ENCODE measurements around the gene CREBRF. TPM values are rescaled to one million over a fixed set of nuclear protein-coding genes. Genes with fewer than 3 reads are reported as not detected.

CREBRF gene
- total and polyA plus RNA-seq, 2 of the 4 experiments (the other 2 are of a cell fraction) = 3.2 to 16.1 TPM

DNA sequence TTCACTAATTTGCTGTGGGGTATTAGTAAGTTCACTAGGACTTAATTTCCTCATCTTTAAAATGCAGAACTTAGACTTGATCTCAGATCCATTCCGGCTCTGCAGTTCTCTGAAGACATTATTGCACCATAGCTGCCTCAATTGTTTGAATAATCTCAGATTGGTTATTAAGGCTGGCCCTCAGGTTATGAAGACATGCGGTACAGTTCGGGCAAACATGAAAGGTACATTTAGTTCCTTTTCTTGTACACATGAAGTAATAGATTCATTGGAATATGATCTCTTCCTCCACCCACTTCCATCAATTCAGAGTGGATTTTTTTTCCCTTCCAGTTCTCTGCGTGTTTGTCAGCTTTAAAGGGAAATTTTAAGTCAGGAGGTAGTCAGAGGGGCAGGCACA, 44.6 kb upstream of the CREBRF start:
- no peak overlapping the region for H3K18ac ChIP-seq (ENCODE audit: low read depth, low read length)
- WGBS, 2 experiments (ENCODE audit: extremely low coverage in 2 of 2, insufficient read length in 1 of 2) = no CpG with 5 or more reads among the region's 4 CpGs
- no peak overlapping the region for H2AK5ac ChIP-seq (ENCODE audit: low read depth, low read length)
- H3K9ac ChIP-seq (ENCODE audit: low read depth, low read length) = no peak overlapping the region
- ATAC-seq (ENCODE audit: low read depth) (no peak), DNase-seq (no peak)
- H4K5ac ChIP-seq (ENCODE audit: low read depth, low read length) = no peak overlapping the region
- H3K4me3 ChIP-seq (ENCODE audit: insufficient read depth, low read depth, low read length) = no peak overlapping the region
- H2AK9ac ChIP-seq (replicated peaks; ENCODE audit: low read depth, low read length, poor library complexity) = no peak overlapping the region
- ChIA-PET POLR2A (ENCODE audit: unreplicated experiment) (interaction anchor here (0.6 kb wide), 1 partner anchor 60 kb away, joined by 3 read pairs; no protein-coding TSS in a partner anchor), CTCF (interaction anchor here (0.6 kb wide), 2 partner anchors 18 to 280 kb away, joined by 3 to 4 read pairs; no protein-coding TSS in a partner anchor)
- H2BK120ac ChIP-seq (ENCODE audit: low read depth, low read length) = no peak overlapping the region
- no peak overlapping the region for H3K4ac ChIP-seq (ENCODE audit: low read depth, low read length)
- no peak overlapping the region for H2BK15ac ChIP-seq (ENCODE audit: low read depth, low read length)
- H4K91ac ChIP-seq (ENCODE audit: insufficient read depth, low read depth, low read length) = no peak overlapping the region
- no peaks in the 10 kb centered on the region for H3K9me3 ChIP-seq (ENCODE audit: control insufficient read depth, insufficient read depth, low read length)
- in situ Hi-C loops (cut with MboI; ENCODE audit: low sequenced_read_pairs) (no loop called here), intact Hi-C loops (cut with micrococcal nuclease) (no loop called here), dilution Hi-C loops (cut with HindIII; ENCODE audit: low sequenced_read_pairs, unreplicated experiment) (no loop called here)
- H2BK5ac ChIP-seq (ENCODE audit: low read depth, low read length, poor library complexity, severe bottlenecking) = no peak overlapping the region
- H2AFZ ChIP-seq (replicated peaks; ENCODE audit: low read length, poor library complexity) = no peak overlapping the region
- H3K27ac ChIP-seq (ENCODE audit: insufficient read depth, low read length) = no peak overlapping the region
- peaks cover 21% of the 10 kb centered on the region for H3K4me1 ChIP-seq (ENCODE audit: control insufficient read depth, insufficient read depth, low read length)
- H4K8ac ChIP-seq (ENCODE audit: low read depth in 2 of 2, low read length in 2 of 2) = no peak overlapping the region
- peaks cover 47 to 83% of the 10 kb centered on the region in 2 experiments for H3K79me1 ChIP-seq (ENCODE audit: low read depth in 1 of 2, low read length in 2 of 2)
- peaks cover 55% of the 10 kb centered on the region for H4K20me1 ChIP-seq (ENCODE audit: insufficient read depth, low read length)
- H3K36me3 ChIP-seq (ENCODE audit: control insufficient read depth, insufficient read depth, low read length) = peaks cover 1% of the 10 kb centered on the region; the same call in 1 of the 2 replicates
- TF ChIP-seq RCOR1 (IDR thresholded peaks at IDR 0.05; ENCODE audit: insufficient replicate concordance, low read length) = no peak
- TF ChIP-seq CEBPB (IDR thresholded peaks at IDR 0.05; ENCODE audit: low read depth, low read length) = 0 out of 2 replicates have a peak, but pooled peaks have one; percentile 1
- TF ChIP-seq MXI1 (IDR thresholded peaks at IDR 0.05; ENCODE audit: borderline replicate concordance, low read depth, low read length) = no peak
- TF ChIP-seq, protein P1, sequence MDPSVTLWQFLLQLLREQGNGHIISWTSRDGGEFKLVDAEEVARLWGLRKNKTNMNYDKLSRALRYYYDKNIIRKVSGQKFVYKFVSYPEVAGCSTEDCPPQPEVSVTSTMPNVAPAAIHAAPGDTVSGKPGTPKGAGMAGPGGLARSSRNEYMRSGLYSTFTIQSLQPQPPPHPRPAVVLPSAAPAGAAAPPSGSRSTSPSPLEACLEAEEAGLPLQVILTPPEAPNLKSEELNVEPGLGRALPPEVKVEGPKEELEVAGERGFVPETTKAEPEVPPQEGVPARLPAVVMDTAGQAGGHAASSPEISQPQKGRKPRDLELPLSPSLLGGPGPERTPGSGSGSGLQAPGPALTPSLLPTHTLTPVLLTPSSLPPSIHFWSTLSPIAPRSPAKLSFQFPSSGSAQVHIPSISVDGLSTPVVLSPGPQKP (IDR thresholded peaks at IDR 0.05; ENCODE audit: borderline replicate concordance, low read depth, low read length) = no peak
- no peak overlapping the region for H2BK20ac ChIP-seq (ENCODE audit: low read depth, low read length)
- H3K4me2 ChIP-seq (ENCODE audit: low read depth, low read length) = no peak overlapping the region
- peaks cover 23% of the 10 kb centered on the region for H3K9me1 ChIP-seq (ENCODE audit: insufficient read depth, low read length)
- H3K56ac ChIP-seq (ENCODE audit: extremely low read depth, insufficient read depth, low read length) = no peak overlapping the region
- H3K23ac ChIP-seq (ENCODE audit: low read depth, low read length) = no peak overlapping the region
- no peaks in the 10 kb centered on the region for H3K27me3 ChIP-seq (ENCODE audit: control insufficient read depth, insufficient read depth, low read length)
- BruUV-seq (replicated peaks) = no TSS peak
- H3K14ac ChIP-seq (replicated peaks; ENCODE audit: low read depth, low read length) = no peak overlapping the region

Measured in IMR-90 (cell line).